ENCODE results near the gene CYSLTR2. TPM values are rescaled to one million over a fixed set of nuclear protein-coding genes. Genes with fewer than 3 reads are reported as not detected.

The CYSLTR2 gene
- total and polyA plus RNA-seq, 11 donors = 1.8 to 11.5 (median 5.4) TPM

DNA sequence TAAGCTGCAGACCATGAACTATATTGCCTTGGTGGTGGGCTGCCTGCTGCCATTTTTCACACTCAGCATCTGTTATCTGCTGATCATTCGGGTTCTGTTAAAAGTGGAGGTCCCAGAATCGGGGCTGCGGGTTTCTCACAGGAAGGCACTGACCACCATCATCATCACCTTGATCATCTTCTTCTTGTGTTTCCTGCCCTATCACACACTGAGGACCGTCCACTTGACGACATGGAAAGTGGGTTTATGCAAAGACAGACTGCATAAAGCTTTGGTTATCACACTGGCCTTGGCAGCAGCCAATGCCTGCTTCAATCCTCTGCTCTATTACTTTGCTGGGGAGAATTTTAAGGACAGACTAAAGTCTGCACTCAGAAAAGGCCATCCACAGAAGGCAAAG lies 53.7 kb downstream of the CYSLTR2 start:
- DNase-seq (no peak), ATAC-seq (no peak)
- peaks cover 0 to 22% (median 0%) of the 10 kb centered on the region in 9 donors for H3K36me3 ChIP-seq
- H3K9me3 ChIP-seq = peaks cover 0 to 14% (median 0%) of the 10 kb centered on the region in 12 donors
- no peaks in the 10 kb centered on the region for H3K4me1 ChIP-seq
- 86 to 91% (median 89%) methylated on average over 5 of the region's 5 CpGs for WGBS, 4 donors
- no peak overlapping the region for H3K4me3 ChIP-seq
- no peak overlapping the region for H3K27ac ChIP-seq
- TF ChIP-seq, protein P1, sequence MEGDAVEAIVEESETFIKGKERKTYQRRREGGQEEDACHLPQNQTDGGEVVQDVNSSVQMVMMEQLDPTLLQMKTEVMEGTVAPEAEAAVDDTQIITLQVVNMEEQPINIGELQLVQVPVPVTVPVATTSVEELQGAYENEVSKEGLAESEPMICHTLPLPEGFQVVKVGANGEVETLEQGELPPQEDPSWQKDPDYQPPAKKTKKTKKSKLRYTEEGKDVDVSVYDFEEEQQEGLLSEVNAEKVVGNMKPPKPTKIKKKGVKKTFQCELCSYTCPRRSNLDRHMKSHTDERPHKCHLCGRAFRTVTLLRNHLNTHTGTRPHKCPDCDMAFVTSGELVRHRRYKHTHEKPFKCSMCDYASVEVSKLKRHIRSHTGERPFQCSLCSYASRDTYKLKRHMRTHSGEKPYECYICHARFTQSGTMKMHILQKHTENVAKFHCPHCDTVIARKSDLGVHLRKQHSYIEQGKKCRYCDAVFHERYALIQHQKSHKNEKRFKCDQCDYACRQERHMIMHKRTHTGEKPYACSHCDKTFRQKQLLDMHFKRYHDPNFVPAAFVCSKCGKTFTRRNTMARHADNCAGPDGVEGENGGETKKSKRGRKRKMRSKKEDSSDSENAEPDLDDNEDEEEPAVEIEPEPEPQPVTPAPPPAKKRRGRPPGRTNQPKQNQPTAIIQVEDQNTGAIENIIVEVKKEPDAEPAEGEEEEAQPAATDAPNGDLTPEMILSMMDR (IDR thresholded peaks at IDR 0.05) = no peak
- TF ChIP-seq POLR2A (IDR thresholded peaks at IDR 0.05) = no peak
- intact Hi-C loops (cut with DNase I) = no loop called here
- no peaks in the 10 kb centered on the region for H3K27me3 ChIP-seq

DNA sequence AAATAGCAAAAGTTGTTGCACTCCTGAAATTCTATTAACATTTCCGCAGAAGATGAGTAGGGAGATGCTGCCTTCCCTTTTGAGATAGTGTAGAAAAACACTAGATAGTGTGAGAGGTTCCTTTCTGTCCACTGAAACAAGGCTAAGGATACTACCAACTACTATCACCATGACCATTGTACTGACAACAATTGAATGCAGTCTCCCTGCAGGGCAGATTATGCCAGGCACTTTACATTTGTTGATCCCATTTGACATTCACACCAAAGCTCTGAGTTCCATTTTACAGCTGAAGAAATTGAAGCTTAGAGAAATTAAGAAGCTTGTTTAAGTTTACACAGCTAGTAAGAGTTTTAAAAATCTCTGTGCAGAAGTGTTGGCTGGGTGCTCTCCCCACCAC lies 55.0 kb downstream of the CYSLTR2 start:
- TF ChIP-seq, protein P1 (IDR thresholded peaks at IDR 0.05) = no peak
- TF ChIP-seq POLR2A (IDR thresholded peaks at IDR 0.05) = no peak
- H3K27me3 ChIP-seq = no peaks in the 10 kb centered on the region
- H3K4me3 ChIP-seq = no peak overlapping the region
- WGBS, 4 donors = 92 to 100% (median 94%) methylated on average over 1 of the region's 1 CpG
- intact Hi-C loops (cut with DNase I) = no loop called here
- peaks cover 0 to 22% (median 0%) of the 10 kb centered on the region in 9 donors for H3K36me3 ChIP-seq
- no peaks in the 10 kb centered on the region for H3K4me1 ChIP-seq
- no peak for DNase-seq
- no peak for ATAC-seq
- H3K27ac ChIP-seq = no peak overlapping the region
- H3K9me3 ChIP-seq = peaks cover 0 to 14% (median 0%) of the 10 kb centered on the region in 12 donors

DNA sequence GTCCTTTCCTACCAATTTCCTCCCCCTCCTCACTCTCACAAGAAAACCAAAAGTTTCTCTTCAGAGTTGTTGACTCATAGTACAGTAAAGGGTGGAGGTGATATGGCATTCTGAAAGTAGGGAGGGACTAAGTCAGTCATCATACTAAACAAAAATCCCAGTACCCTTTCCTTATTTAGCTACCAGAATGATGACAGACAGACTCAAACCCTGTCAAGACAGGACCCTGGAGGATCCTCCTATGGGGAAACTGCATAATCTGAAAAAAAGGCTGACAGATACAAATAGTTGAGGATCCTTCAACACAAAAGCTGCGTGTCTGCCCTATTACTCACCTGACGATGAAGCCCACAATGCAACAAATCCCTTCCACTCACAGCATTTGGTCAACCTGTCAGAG lies 55.5 kb downstream of the CYSLTR2 start:
- peaks cover 0 to 14% (median 0%) of the 10 kb centered on the region in 12 donors for H3K9me3 ChIP-seq
- no peaks in the 10 kb centered on the region for H3K27me3 ChIP-seq
- intact Hi-C loops (cut with DNase I) = no loop called here
- TF ChIP-seq POLR2A (IDR thresholded peaks at IDR 0.05) = no peak
- TF ChIP-seq, protein P1 (IDR thresholded peaks at IDR 0.05) = no peak
- H3K4me1 ChIP-seq = no peaks in the 10 kb centered on the region
- no peak overlapping the region for H3K27ac ChIP-seq
- ATAC-seq = no peak
- WGBS, 4 donors = 80 to 95% (median 90%) methylated on average over 2 of the region's 2 CpGs
- no peak overlapping the region for H3K4me3 ChIP-seq
- DNase-seq = no peak
- peaks cover 0 to 22% (median 0%) of the 10 kb centered on the region in 9 donors for H3K36me3 ChIP-seq

DNA sequence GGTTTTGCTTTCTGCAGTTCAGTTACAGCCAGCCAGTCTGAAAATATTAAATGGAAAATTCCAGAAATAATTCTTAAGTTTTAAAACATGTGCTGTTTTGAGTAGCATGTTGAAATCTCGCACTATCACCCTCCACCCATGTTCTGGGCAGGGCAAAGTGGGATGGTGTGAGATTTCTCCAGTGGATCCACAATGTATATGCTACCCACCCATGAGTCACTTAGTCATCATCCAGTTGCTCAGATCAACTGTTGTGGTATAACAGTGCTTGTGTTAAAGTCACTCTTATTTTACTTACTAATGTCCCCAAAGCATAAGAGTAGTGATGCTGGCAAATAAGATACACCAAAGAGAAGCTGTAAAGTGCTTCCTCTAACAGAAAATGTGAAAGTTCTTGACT lies 56.4 kb downstream of the CYSLTR2 start:
- H3K27ac ChIP-seq = no peak overlapping the region
- no peaks in the 10 kb centered on the region for H3K4me1 ChIP-seq
- no peaks in the 10 kb centered on the region for H3K27me3 ChIP-seq
- no peak for TF ChIP-seq POLR2A (IDR thresholded peaks at IDR 0.05)
- TF ChIP-seq, protein P1 (IDR thresholded peaks at IDR 0.05) = no peak
- H3K9me3 ChIP-seq = peaks cover 0 to 20% (median 0%) of the 10 kb centered on the region in 12 donors
- ATAC-seq (no peak), DNase-seq (no peak)
- intact Hi-C loops (cut with DNase I) = no loop called here
- WGBS, 4 donors = 83 to 95% (median 90%) methylated on average over 1 of the region's 1 CpG
- peaks cover 0 to 22% (median 0%) of the 10 kb centered on the region in 9 donors for H3K36me3 ChIP-seq
- no peak overlapping the region for H3K4me3 ChIP-seq
